ENCODE measurements around the gene TAF1A.
"Not testable (repeated sequence)": the region's sequence is repeated elsewhere in the genome, so short reads cannot be mapped to it uniquely, and the experiment has no call there.

GRCh38 chr1:222609111-222609510 lies 19.4 kb upstream of the TAF1A start:
- not testable (repeated sequence) for TF ChIP-seq CTCF, POLR2A (IDR thresholded peaks at IDR 0.05)

Data from uterus (tissue), 2 donors.